Colonic mucosa (tissue), 4 donors: Measurements from ENCODE around the gene TAF11L13. TPM values are rescaled to one million over a fixed set of nuclear protein-coding genes. Genes with fewer than 3 reads are reported as not detected.

Experiments
- DNase-seq: peaks from one replicate; pipeline ENCODE4 v3.0.0-alpha.2; 2020
- H3K27ac ChIP-seq: fragments of 200-600 bp; one replicate; pipeline ENCODE4 v1.8.0; 2021
- H3K27me3 ChIP-seq: fragments of 200-600 bp; one replicate; pipeline ENCODE4 v1.8.0; 2021
- H3K36me3 ChIP-seq: fragments of 200-600 bp; one replicate; pipeline ENCODE4 v1.8.0; 2021
- H3K4me1 ChIP-seq: fragments of 200-600 bp; one replicate; pipeline ENCODE4 v1.8.0; 2021; ENCODE audit warnings: mild to moderate bottlenecking
- H3K4me3 ChIP-seq: fragments of 200-600 bp; one replicate; pipeline ENCODE4 v1.8.0; 2021
- H3K9ac ChIP-seq, 2 donors: one replicate each; pipeline ENCODE4 v1.7.0; 2013; ENCODE audit warnings: control low read depth in 2 of 2, low read depth in 2 of 2, low read length in 2 of 2
- H3K9me3 ChIP-seq: fragments of 200-600 bp; one replicate; pipeline ENCODE4 v1.8.0; 2021
- CTCF ChIP-seq: fragments of 200-600 bp; IDR thresholded peaks from one replicate; pipeline ENCODE4 v1.8.0; 2022; ENCODE audit warnings: antibody characterized with exemption, mild to moderate bottlenecking
- intact Hi-C: fragments of 100-400 bp; cut with DNase I; formaldehyde crosslinking; loops from one replicate; pipeline ENCODE4 v1.14.1; 2022
- total RNA-seq, 2 donors: library from RNA; stranded (reverse); fragmentation: NEBNext Ultra II Directional in 1 of 2; extraction: Animal tissue kit (Norgen Biotek cat#: 25700) in 1 of 2; gene quantifications; one replicate each; pipeline ENCODE4 v1.2.1, GENCODE V29; 2021
- donor health status: healthy.
- donor health status: DM: no; HTN: no; CAD: no.
- donor health status: DM: no; HTN: no; CAD: no.

The TAF11L13 gene
- total RNA-seq, 2 donors from 2014 or later, result not detected

DNA sequence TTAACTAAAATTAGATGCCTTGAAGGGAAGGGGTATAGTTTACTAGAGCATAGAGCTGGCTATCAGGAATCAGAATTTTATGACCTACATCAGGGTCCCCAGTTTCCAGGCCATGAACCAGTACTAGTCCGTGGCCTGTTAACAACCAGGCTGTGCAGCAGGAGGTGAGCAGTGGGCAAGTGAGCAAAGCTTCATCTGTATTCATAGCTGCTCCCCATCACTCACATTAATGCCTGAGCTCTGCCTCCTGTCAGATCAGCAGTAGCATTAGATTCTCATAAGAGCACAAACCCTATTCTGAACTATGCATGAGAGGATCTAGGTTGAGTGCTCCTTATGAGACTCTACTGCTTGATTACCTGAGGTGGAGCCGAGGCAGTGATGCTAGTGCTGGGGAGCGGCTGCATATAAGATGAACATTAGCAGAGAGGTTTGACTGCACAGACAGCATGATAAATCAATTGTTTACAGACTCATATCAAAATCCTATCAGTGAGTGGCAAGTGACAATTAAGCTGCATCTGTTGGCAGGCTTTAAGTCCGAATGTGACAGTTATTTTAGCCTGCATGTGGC, 47.0 kb downstream of the TAF11L13 start:
- no peak overlapping the region for H3K27ac ChIP-seq
- intact Hi-C loops, result no loop called here
- no peaks in the 10 kb centered on the region for H3K36me3 ChIP-seq
- no peaks in the 10 kb centered on the region for H3K9me3 ChIP-seq
- no peak overlapping the region for H3K4me3 ChIP-seq
- TF ChIP-seq CTCF, result no peak
- no peaks in the 10 kb centered on the region for H3K4me1 ChIP-seq
- no peak for DNase-seq
- no peaks in the 10 kb centered on the region for H3K27me3 ChIP-seq
- H3K9ac ChIP-seq, result no peak overlapping the region

- H3K36me3 ChIP-seq, result no peaks in the 10 kb centered on the region
These were observed 47.8 kb downstream of the TAF11L13 start for GRCh38 chr5:17679597-17680203.

GRCh38 chr5:17680737-17681136, 48.8 kb downstream of the TAF11L13 start:
- H3K27me3 ChIP-seq, result no peaks in the 10 kb centered on the region
- no peak for TF ChIP-seq CTCF
- no peak for DNase-seq

More at GRCh38 chr5:17679597-17680203, 47.8 kb downstream of the TAF11L13 start:
- no peaks in the 10 kb centered on the region for H3K27me3 ChIP-seq
- no peaks in the 10 kb centered on the region for H3K4me1 ChIP-seq
- H3K9me3 ChIP-seq, result no peaks in the 10 kb centered on the region
- H3K4me3 ChIP-seq, result no peak overlapping the region
- no peak for TF ChIP-seq CTCF
- H3K9ac ChIP-seq, result no peak overlapping the region
- H3K27ac ChIP-seq, result no peak overlapping the region
- no peak for DNase-seq
- intact Hi-C loops, result no loop called here

More at GRCh38 chr5:17680737-17681136, 48.8 kb downstream of the TAF11L13 start:
- Histone ChIP-seq H3K27ac (no peak overlapping the region), H3K4me1 (no peaks in the 10 kb centered on the region), H3K36me3 (no peaks in the 10 kb centered on the region), H3K9me3 (no peaks in the 10 kb centered on the region), H3K9ac (no peak overlapping the region), H3K4me3 (no peak overlapping the region)
- intact Hi-C loops, result no loop called here

Other genes with a start within 250 kb of the TAF11L13 start
- gene TAF11L2, start 133.9 kb upstream of the TAF11L13 start, total RNA-seq, result not detected
- gene TAF11L3, start 113.7 kb upstream of the TAF11L13 start, total RNA-seq, result not detected
- gene TAF11L4, start 110.3 kb upstream of the TAF11L13 start, total RNA-seq, result not detected
- not detected for gene TAF11L5, start 106.9 kb upstream of the TAF11L13 start, total RNA-seq
- gene TAF11L6, start 103.4 kb upstream of the TAF11L13 start, total RNA-seq, result not detected
- not detected for gene TAF11L7, start 46.3 kb upstream of the TAF11L13 start, total RNA-seq
- gene TAF11L8, start 41.1 kb upstream of the TAF11L13 start, total RNA-seq, result not detected
- not detected for gene TAF11L9, start 37.7 kb upstream of the TAF11L13 start, total RNA-seq
- gene TAF11L10, start 34.3 kb upstream of the TAF11L13 start, total RNA-seq, result not detected
- gene TAF11L11, start 27.9 kb upstream of the TAF11L13 start, total RNA-seq, result not detected
- gene TAF11L12, start 21.7 kb upstream of the TAF11L13 start, total RNA-seq, result not detected
- not detected for gene TAF11L14, start 2.4 kb downstream of the TAF11L13 start, total RNA-seq